ENCODE data around the gene PRDM13.

- TF ChIP-seq CTCF (IDR thresholded peaks at IDR 0.05; ENCODE audit: low read length), result no peak
- TF ChIP-seq EZH2 (optimal IDR thresholded peaks at IDR 0.05; ENCODE audit: low read depth, low read length), result no peak
- no peak for TF ChIP-seq EZH2phosphoT487 (IDR thresholded peaks at IDR 0.05; ENCODE audit: low read length)
These were observed 6.1 kb downstream of the PRDM13 start for GRCh38 chr6:99612551-99613408.

All from MM.1S (cell line).